Lung microvascular endothelial cell (primary cell): ENCODE measurements around the gene PDCD10. TPM values are rescaled to one million over a fixed set of nuclear protein-coding genes. Genes with fewer than 3 reads are reported as not detected.
A peak's percentile ranks its signal among the peaks of the same experiment; 100 is the strongest.

ENCODE experiments used
- DNase-seq, 2 donors: peaks; one replicate each; pipeline versions ENCODE4 v3.0.0 to v3.0.0-alpha.2; 2010; ENCODE audit warnings: low read depth in 2 of 2
- total RNA-seq: library from RNA; depleted of rRNA; stranded (reverse); fragments of >200 nt; gene quantifications from 2 replicates; pipeline ENCODE4 v1.2.1, GENCODE V29; 2014

The PDCD10 gene
- total RNA-seq: 42.9 and 48.2 TPM in 2 replicates

DNA sequence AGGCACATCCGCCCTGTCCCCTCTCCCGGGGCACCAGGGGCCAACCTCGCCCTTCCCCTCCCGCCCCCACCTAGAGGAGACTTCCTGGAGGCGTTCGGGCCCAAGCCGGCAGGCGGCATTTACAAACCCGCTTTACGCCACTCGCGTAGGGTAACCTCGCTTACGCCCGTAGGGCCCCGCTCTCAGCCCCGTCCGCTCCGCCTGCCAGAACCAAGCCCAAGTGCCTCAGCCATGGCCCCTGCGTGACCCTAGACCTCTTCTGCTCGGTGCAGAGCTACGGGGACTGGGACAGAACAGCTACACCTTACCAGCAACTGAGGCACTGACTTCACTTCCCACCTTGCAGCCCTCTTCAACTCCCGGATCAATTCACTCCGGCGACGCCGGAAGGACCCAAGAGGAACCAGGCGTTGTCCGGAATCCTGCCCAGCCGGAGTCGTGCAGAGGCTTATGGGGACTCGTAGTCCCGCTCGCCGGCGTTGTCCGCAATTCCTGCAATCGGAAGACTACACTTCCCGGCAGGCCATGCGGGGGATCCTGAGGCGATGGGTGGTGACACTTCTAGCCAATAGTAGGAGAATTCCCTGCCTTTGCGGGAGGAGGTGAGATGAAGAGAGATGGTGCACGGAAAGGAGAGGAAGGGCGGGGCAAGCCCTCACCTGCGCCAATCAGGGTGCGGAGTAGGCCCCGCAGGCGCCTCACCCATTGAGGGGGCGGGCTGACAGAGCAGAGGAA, at the start of gene PDCD10:
PDCD10 (minus strand) TSS at position 395 of the 735 bp plus-strand sequence. CDS start 14,735 bp downstream, outside the sequence.
- DNase-seq: peak; percentile 98

- no peak for DNase-seq
Observed at GRCh38 chr3:167783781-167784180, 49.1 kb upstream of the PDCD10 start.

DNA sequence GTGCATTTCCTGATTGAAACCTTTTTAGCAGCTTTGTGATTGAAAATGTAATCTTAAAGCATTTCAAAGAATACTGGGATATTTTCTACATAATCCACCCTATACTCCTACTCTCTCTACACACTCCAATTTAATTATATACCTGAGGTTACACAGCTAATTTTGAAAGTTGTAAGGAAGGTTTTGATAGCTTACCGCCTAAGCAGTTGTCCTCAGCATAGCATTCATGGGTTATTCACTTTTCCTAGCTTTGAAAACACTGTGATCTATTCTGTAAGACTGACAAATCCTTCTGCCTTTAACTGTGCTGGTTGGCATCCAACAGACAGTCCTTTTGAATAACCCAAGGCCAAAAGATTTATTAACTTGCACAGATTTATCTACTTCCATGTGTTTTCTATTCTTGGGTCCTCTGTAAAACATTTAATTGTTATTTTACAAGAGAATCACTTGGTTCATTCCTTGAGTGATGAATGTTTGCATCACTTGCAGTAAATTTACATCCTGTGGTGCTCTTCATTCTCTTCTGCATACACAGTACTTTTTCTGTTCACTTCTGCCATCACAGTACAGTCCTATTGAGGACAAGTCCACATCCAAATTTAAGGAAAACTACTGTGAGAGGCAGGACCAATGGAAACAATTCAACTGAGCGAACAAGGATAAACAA, 45.7 kb upstream of the PDCD10 start:
- no peak for DNase-seq

- no peak for DNase-seq
Observed at GRCh38 chr3:167777356-167777755, 42.7 kb upstream of the PDCD10 start.

DNA sequence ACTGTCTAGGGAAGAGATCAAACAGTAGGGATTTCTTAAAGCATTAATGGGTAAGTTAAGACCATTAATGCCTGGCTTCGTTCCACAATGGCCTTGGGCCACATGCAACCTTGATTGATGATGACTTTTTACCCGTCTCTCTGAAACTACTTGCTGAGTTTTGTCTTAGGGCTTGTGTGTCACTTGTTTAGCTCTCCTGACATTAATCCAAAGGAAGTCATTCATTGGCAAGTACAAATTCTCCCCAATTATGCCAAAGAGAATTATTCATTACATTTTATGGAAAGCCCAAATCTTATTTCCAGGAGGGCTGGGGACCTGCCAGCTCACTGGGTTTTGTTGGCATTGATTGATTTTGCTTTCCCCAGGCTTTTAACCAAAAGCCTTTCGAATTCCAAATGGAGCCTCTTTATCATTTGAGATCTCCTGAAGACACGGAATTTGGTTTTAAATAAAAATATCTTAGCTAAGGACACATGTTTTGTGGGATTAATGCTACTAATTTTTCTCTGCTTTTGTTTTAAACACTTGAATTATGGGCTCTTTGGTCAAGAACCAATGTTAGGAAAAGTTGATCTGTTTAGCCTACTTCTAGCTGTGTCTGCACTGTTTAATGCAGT, 41.5 kb upstream of the PDCD10 start:
- DNase-seq: no peak

DNA sequence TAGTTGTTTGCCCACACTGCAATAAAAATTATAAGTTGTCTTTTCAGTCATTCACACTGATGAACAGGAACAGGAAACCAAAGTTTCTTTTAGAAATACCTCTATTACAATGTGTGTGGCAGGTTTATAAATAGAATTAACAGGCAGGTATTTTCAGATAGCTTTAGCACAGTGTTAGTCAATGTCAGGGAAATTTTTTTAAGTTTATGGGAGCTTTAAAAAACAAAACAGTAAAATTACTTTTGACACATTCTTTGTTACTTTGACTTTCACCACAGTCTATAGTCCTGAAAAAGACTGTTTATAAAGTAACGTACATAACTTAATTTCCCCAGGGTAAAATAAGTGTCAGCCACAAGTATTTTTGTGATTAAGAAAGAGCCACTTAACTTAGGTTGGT, 38.9 kb upstream of the PDCD10 start:
- DNase-seq: no peak

DNA sequence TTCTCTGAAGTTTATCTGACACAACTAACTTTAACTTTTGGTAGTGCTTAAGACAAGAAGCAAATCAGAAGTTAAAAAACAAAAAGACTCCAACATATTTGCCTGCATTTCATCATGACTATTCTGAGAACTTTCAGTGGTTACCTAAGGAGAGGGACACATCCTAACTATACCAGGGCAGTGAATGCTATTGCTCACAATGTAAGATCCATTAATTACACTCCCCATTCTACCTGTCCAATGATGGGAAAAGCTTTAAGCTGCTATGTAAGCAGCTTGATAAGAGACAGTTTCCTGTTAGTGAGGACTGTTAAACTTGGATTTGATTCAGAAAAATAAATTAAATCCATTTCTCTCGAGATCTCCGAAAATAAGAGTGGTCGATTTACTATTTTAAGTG, 38.3 kb upstream of the PDCD10 start:
- DNase-seq: no peak

DNA sequence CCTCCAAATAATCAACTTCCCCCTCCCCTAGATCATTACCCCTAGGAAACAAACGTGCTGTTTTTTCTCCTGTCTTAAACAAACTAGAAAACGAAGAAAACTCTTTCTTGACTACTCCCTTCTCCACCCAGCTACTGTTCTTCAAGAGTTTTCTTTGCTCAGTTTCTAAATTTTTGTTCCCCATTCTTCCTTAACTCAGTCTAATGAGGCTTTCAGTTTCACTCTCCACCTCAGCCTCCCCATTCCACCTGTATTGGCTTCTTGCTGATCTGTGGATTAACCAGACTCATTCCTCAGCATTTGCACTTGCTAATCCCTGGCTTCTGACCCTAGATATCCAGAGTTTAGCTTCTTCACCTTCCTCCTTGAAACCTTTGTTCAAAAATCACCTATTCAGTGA, 27.6 kb upstream of the PDCD10 start:
- no peak for DNase-seq

DNA sequence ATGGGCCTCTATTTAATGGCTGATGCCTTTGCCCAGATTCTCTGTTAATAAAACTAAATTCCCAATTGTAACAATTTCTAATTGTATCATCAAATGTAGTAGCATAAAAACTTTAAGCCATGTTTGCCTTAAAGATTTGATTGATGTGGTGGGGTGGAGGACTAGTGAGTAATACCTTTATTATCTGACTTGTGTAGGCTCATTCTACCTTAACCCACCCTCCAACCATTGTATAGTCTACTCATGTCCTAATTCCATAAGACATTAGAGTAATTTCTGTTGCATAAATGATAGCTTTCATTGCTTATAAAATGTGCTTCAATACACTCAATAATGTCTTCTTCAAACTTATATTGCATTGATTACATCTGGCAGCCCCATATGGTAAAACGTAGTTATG, 26.6 kb upstream of the PDCD10 start:
- no peak for DNase-seq

DNA sequence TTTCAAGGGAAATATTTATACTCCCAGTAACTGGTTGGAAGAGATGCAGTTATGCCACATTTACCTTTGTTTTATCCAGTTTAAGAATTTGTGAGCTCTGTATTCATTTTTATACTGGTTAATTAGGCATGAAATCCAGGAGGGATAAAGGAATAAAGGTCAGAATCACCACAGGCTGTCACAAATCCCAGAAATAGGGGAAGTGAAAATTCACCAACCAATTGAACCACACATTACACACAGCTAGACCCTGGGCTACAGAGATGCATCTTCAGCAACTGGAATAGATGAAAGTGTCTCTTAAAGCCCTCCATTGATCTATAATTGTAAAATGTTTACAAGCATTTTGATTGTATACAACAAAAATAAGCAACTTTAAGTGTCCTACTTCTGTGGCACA, 19.4 kb upstream of the PDCD10 start:
- no peak for DNase-seq

- DNase-seq: peak in 1 of 2 donors; percentile 25
Observed at GRCh38 chr3:167750272-167750971, 15.7 kb upstream of the PDCD10 start.

- DNase-seq: no peak
Observed at GRCh38 chr3:167749728-167750127, 15.0 kb upstream of the PDCD10 start.

- no peak for DNase-seq
Observed at GRCh38 chr3:167749209-167749608, 14.5 kb upstream of the PDCD10 start.

- no peak for DNase-seq
Observed at GRCh38 chr3:167743799-167744198, 9.1 kb upstream of the PDCD10 start.

- DNase-seq: no peak
Observed at GRCh38 chr3:167742338-167742737, 7.6 kb upstream of the PDCD10 start.

- peak; percentile 31 to 54 for DNase-seq
Observed at GRCh38 chr3:167740961-167741587, 6.4 kb upstream of the PDCD10 start.

GRCh38 chr3:167739190-167739810, 4.6 kb upstream of the PDCD10 start:
- no peak for DNase-seq

DNA sequence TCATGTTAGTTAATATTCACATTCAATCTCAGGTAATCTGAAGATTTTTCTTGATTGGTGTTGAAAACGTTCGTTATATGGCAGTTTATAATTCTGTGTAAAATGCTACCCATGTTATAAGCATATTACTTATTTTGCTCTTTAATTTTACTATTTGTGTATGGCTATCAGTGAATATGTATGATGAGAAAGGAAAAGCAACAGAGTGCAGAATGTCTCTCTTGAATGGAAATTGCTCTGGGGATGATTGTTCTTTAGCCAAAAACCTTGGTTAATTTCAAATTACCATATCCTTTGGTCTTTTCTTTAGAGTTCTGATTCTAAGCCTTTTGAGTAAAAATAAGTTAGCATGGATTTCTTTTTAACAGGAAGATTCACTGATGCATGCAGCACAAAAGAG, 3.3 kb upstream of the PDCD10 start:
- no peak for DNase-seq

GRCh38 chr3:167736997-167737396, 2.3 kb upstream of the PDCD10 start:
- DNase-seq: no peak

DNA sequence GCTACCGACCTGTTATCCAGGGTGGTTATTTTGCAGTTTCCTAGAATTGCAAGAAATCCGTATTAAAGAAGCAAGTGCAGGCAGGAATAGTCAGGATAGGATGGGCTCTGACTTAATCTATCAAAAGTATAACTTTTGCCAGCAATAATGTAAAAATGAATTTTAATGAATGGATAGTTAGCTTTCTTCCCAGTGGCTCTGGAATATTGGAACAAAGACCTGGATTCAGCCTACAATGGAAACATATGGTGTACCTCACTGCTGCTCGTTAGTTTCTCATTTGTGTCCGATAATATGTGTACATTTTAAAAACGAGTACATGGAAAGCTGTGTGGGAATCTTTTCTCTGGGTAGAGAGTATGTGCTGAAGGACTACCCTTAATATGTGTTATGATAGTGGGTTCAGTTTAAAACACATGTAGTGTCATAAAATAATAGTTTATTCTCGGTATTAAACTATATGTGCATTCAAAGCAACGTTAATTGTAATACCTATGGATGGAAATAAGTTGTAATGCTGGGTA, 1.6 kb upstream of the PDCD10 start:
- peak in 1 of 2 donors; percentile 1 for DNase-seq
